ENCODE data around the gene C17orf75. TPM values are rescaled to one million over a fixed set of nuclear protein-coding genes. Genes with fewer than 3 reads are reported as not detected.

Gene C17orf75
- total and polyA plus RNA-seq, 2 experiments from 2014 or later, result 35.9 to 43.3 TPM

DNA sequence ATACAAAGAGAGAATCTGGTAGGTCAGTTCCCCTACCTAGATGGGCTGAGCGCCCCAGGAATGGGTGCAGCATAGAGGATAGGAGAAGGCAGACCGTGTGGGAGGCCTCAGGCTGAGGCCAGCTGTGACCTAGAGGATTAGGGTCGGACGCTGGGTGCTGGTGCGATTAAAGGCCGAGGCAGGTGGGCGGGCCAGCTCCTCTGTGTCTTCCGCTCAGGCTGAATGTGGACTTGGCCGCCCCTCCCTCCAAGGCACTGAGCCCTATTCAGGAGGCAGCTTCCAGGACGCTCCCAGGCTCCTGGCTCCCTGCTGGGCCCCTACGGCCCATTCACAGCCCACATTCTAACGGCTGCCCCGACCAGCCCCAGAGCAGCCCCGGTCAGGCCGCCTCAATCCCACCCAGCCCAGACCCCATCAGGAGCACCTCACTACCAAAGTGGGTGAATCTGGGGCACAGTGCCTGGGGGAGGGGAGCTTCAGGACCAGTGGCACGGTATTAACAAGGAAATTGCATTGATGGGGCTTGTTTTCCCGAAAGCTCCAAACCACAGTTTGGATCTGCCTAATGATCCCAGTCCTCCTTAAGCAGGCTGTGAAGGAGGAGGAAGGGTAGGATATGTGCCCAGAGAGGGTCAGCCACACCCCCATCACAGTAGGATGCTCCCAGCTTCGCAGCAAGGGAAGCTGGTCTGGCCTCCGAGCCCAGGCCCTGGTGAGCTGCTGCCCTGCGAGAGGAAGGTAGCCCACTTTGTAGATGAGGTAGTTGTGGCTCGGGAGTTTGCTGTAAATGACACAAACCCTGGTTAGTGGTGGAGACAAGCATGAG is 61.9 kb downstream of the C17orf75 start:
- no peaks in the 10 kb centered on the region for H3K36me3 ChIP-seq (ENCODE audit: insufficient read depth)
- H3K79me2 ChIP-seq (replicated peaks; ENCODE audit: insufficient read depth), result no peaks in the 10 kb centered on the region
- H3K27ac ChIP-seq (ENCODE audit: low read depth), result peak overlapping the region; percentile 80; the same call in 1 of the 2 replicates
- peaks cover 32% of the 10 kb centered on the region for H3F3A ChIP-seq (replicated peaks; ENCODE audit: low read depth)
- H3K9me3 Mint-ChIP-seq, result no peaks in the 10 kb centered on the region
- no peaks in the 10 kb centered on the region for H3K27me3 ChIP-seq (ENCODE audit: insufficient read depth)
- DNase-seq (ENCODE audit: low spot score), result peak; percentile 90
- TF ChIP-seq EZH2 (IDR thresholded peaks at IDR 0.05; ENCODE audit: low read depth, unreplicated experiment), result no peak
- TF ChIP-seq JUNB (IDR thresholded peaks at IDR 0.05; ENCODE audit: unreplicated experiment), result no peak
- TF ChIP-seq, protein P1, sequence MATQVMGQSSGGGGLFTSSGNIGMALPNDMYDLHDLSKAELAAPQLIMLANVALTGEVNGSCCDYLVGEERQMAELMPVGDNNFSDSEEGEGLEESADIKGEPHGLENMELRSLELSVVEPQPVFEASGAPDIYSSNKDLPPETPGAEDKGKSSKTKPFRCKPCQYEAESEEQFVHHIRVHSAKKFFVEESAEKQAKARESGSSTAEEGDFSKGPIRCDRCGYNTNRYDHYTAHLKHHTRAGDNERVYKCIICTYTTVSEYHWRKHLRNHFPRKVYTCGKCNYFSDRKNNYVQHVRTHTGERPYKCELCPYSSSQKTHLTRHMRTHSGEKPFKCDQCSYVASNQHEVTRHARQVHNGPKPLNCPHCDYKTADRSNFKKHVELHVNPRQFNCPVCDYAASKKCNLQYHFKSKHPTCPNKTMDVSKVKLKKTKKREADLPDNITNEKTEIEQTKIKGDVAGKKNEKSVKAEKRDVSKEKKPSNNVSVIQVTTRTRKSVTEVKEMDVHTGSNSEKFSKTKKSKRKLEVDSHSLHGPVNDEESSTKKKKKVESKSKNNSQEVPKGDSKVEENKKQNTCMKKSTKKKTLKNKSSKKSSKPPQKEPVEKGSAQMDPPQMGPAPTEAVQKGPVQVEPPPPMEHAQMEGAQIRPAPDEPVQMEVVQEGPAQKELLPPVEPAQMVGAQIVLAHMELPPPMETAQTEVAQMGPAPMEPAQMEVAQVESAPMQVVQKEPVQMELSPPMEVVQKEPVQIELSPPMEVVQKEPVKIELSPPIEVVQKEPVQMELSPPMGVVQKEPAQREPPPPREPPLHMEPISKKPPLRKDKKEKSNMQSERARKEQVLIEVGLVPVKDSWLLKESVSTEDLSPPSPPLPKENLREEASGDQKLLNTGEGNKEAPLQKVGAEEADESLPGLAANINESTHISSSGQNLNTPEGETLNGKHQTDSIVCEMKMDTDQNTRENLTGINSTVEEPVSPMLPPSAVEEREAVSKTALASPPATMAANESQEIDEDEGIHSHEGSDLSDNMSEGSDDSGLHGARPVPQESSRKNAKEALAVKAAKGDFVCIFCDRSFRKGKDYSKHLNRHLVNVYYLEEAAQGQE (IDR thresholded peaks at IDR 0.05; ENCODE audit: unreplicated experiment), result no peak
- peak overlapping the region; percentile 78 for H3K4me2 ChIP-seq
- ATAC-seq, result peak; percentile 68
- H3K4me3 ChIP-seq, result peak overlapping the region; percentile 44
- H3K4me1 Mint-ChIP-seq, result peaks cover 55% of the 10 kb centered on the region
- peaks cover 53% of the 10 kb centered on the region for H3K4me1 ChIP-seq (ENCODE audit: insufficient read depth)
- H3K9me2 ChIP-seq (ENCODE audit: insufficient read depth), result no peaks in the 10 kb centered on the region
- H3K4me3 Mint-ChIP-seq, result peak overlapping the region; percentile 58; the same call in 2 of the 3 replicates
- H3K27me3 Mint-ChIP-seq (ENCODE audit: insufficient read depth, low read depth, poor library complexity), result peaks cover 24% of the 10 kb centered on the region
- no peak overlapping the region; the same call in 1 of the 2 replicates for H3K27ac Mint-ChIP-seq
- 0 out of 2 replicates have a peak, but pooled peaks cover 9% of the 10 kb centered on the region for H4K20me1 ChIP-seq (replicated peaks; ENCODE audit: insufficient read depth)
- no peaks in the 10 kb centered on the region for H3K36me3 Mint-ChIP-seq (ENCODE audit: low read depth)
- H2AFZ ChIP-seq, result peak overlapping the region; percentile 92

DNA sequence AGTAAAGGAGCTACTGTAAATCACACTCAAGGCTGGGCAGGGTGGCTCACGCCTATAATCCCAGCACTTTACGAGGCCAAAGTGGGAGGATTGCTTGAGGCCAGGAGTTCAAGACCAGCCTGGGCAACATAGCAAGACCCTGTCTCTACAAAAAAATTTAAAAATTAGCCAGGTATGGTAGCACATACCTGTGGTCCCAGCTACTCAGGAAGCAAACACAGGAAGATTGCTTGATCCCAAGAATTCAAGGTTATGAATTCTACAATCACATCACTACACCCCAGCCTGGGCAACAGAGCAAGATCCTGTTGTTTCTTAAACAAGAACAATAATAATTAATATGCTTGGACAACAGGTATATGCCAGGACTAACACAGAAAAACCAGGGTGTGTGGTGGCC is 63.2 kb downstream of the C17orf75 start:
- 0 out of 2 replicates have a peak, but pooled peaks cover 9% of the 10 kb centered on the region for H4K20me1 ChIP-seq (replicated peaks; ENCODE audit: insufficient read depth)
- no peaks in the 10 kb centered on the region for H3K9me2 ChIP-seq (ENCODE audit: insufficient read depth)
- H3F3A ChIP-seq (replicated peaks; ENCODE audit: low read depth), result peaks cover 32% of the 10 kb centered on the region
- H3K27ac ChIP-seq (ENCODE audit: low read depth), result no peak overlapping the region
- H3K27me3 Mint-ChIP-seq (ENCODE audit: insufficient read depth, low read depth, poor library complexity), result peaks cover 25% of the 10 kb centered on the region
- H3K4me3 Mint-ChIP-seq, result no peak overlapping the region
- H3K79me2 ChIP-seq (replicated peaks; ENCODE audit: insufficient read depth), result no peaks in the 10 kb centered on the region
- DNase-seq (ENCODE audit: low spot score) (no peak), ATAC-seq (no peak)
- no peaks in the 10 kb centered on the region for H3K27me3 ChIP-seq (ENCODE audit: insufficient read depth)
- no peak overlapping the region for H3K27ac Mint-ChIP-seq
- H3K9me3 Mint-ChIP-seq, result no peaks in the 10 kb centered on the region
- H3K4me1 ChIP-seq (ENCODE audit: insufficient read depth), result peaks cover 65% of the 10 kb centered on the region
- H3K4me2 ChIP-seq, result no peak overlapping the region
- peaks cover 64% of the 10 kb centered on the region for H3K4me1 Mint-ChIP-seq
- H2AFZ ChIP-seq, result no peak overlapping the region
- no peak overlapping the region for H3K4me3 ChIP-seq
- no peaks in the 10 kb centered on the region for H3K36me3 ChIP-seq (ENCODE audit: insufficient read depth)
- no peaks in the 10 kb centered on the region for H3K36me3 Mint-ChIP-seq (ENCODE audit: low read depth)
- TF ChIP-seq POLR2AphosphoS5 (IDR thresholded peaks at IDR 0.05; ENCODE audit: low read depth), result no peak
- TF ChIP-seq, protein P2, sequence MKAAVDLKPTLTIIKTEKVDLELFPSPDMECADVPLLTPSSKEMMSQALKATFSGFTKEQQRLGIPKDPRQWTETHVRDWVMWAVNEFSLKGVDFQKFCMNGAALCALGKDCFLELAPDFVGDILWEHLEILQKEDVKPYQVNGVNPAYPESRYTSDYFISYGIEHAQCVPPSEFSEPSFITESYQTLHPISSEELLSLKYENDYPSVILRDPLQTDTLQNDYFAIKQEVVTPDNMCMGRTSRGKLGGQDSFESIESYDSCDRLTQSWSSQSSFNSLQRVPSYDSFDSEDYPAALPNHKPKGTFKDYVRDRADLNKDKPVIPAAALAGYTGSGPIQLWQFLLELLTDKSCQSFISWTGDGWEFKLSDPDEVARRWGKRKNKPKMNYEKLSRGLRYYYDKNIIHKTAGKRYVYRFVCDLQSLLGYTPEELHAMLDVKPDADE (IDR thresholded peaks at IDR 0.05), result no peak
- TF ChIP-seq, protein P3, sequence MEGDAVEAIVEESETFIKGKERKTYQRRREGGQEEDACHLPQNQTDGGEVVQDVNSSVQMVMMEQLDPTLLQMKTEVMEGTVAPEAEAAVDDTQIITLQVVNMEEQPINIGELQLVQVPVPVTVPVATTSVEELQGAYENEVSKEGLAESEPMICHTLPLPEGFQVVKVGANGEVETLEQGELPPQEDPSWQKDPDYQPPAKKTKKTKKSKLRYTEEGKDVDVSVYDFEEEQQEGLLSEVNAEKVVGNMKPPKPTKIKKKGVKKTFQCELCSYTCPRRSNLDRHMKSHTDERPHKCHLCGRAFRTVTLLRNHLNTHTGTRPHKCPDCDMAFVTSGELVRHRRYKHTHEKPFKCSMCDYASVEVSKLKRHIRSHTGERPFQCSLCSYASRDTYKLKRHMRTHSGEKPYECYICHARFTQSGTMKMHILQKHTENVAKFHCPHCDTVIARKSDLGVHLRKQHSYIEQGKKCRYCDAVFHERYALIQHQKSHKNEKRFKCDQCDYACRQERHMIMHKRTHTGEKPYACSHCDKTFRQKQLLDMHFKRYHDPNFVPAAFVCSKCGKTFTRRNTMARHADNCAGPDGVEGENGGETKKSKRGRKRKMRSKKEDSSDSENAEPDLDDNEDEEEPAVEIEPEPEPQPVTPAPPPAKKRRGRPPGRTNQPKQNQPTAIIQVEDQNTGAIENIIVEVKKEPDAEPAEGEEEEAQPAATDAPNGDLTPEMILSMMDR (conservative IDR thresholded peaks at IDR 0.05; ENCODE audit: low read depth in 2 of 2), result no peak
- TF ChIP-seq STAT1 (IDR thresholded peaks at IDR 0.05; ENCODE audit: unreplicated experiment), result no peak
- no peak for TF ChIP-seq ZNF331 (CRISPR knock-in tag; IDR thresholded peaks at IDR 0.05; ENCODE audit: low read depth)
- TF ChIP-seq EZH2 (IDR thresholded peaks at IDR 0.05; ENCODE audit: low read depth, unreplicated experiment), result no peak
- TF ChIP-seq, protein P1 (IDR thresholded peaks at IDR 0.05; ENCODE audit: unreplicated experiment), result no peak
- TF ChIP-seq JUNB (IDR thresholded peaks at IDR 0.05; ENCODE audit: unreplicated experiment), result no peak
